T-cell (primary cell): ENCODE results near the gene PLAC8. TPM values are rescaled to one million over a fixed set of nuclear protein-coding genes. Genes with fewer than 3 reads are reported as not detected.
"Not testable (repeated sequence)": the region's sequence is repeated elsewhere in the genome, so short reads cannot be mapped to it uniquely, and the experiment has no call there.

Source experiments
- ATAC-seq, 4 experiments: fragments of 200-7000 bp in 3 of 4; fragments of 150-1000 bp in 1 of 4; cut with Tn5 transposase; replicated peaks in 1 of 4; 1 replicate in 3 of 4; 2 replicates in 1 of 4; pipeline ENCODE4 v1.10.0; 2021; ENCODE audit warnings: moderate library complexity in 3 of 4, mild to moderate bottlenecking in 2 of 4, moderate number of reproducible peaks in 1 of 4
- CTCF ChIA-PET, 2 donors: fragments of 300-600 bp; sonication (Branson Sonifier 250); formaldehyde crosslinking; loops; one replicate each; lab custom pipeline; 2022; ENCODE audit warnings: antibody characterized with exemption in 2 of 2; lab: Charles Lee
- POLR2A ChIA-PET, 2 donors: fragments of 300-600 bp; sonication (Branson Sonifier 250); formaldehyde crosslinking; loops; one replicate each; lab custom pipeline; 2022; ENCODE audit warnings: antibody characterized with exemption in 2 of 2; lab: Charles Lee
- DNase-seq, 35 experiments: peaks; one replicate each; pipeline versions ENCODE4 v3.0.0 to v3.0.0-alpha.2; 2013 to 2023
- H3K27ac ChIP-seq: one replicate; pipeline ENCODE4 v1.5.1; 2013; ENCODE audit warnings: low read length
- H3K27me3 ChIP-seq, 2 experiments: replicated peaks in 1 of 2; 1 replicate in 1 of 2; 2 replicates in 1 of 2; pipeline versions ENCODE4 v1.6.1 to v1.7.0; 2013; ENCODE audit warnings: low read length in 1 of 2, mixed read lengths in 1 of 2; ENCODE audit not compliant: control insufficient read depth in 2 of 2, insufficient read depth in 2 of 2; ENCODE audit errors: extremely low read depth in 1 of 2
- H3K36me3 ChIP-seq, 2 donors: 1 replicate in 1 of 2; 2 replicates in 1 of 2; pipeline versions ENCODE4 v1.6.1 to v1.7.0; 2013; ENCODE audit warnings: low read length in 1 of 2; ENCODE audit not compliant: control insufficient read depth in 2 of 2, insufficient read depth in 1 of 2; ENCODE audit errors: extremely low read depth in 1 of 2
- H3K4me1 ChIP-seq, 2 experiments: 1 replicate in 1 of 2; 2 replicates in 1 of 2; pipeline versions ENCODE4 v1.6.1 to v1.7.0; 2013; ENCODE audit warnings: low read length in 2 of 2, mixed read lengths in 1 of 2; ENCODE audit not compliant: insufficient read depth in 2 of 2, control insufficient read depth in 1 of 2; ENCODE audit errors: extremely low read depth in 1 of 2
- H3K4me3 ChIP-seq, 2 donors: 1 replicate in 1 of 2; 2 replicates in 1 of 2; pipeline versions ENCODE4 v1.5.1 to v1.7.0; 2013; ENCODE audit warnings: mild to moderate bottlenecking in 2 of 2, low read length in 1 of 2, moderate library complexity in 1 of 2; ENCODE audit not compliant: control insufficient read depth in 1 of 2; ENCODE audit errors: extremely low read depth in 1 of 2
- H3K9me3 ChIP-seq: 2 replicates; pipeline ENCODE4 v1.7.0; 2013
- H3K27ac Mint-ChIP-seq, 2 donors: one replicate each; pipeline ENCODE4 v1.8.0; 2020 to 2021; ENCODE audit warnings: mild to moderate bottlenecking in 2 of 2, mixed read lengths in 2 of 2
- H3K27me3 Mint-ChIP-seq, 2 donors: one replicate each; pipeline ENCODE4 v1.8.0; 2021 to 2022; ENCODE audit warnings: mixed read lengths in 2 of 2
- H3K36me3 Mint-ChIP-seq: one replicate; pipeline ENCODE4 v1.8.0; 2021; ENCODE audit warnings: mixed read lengths
- H3K4me1 Mint-ChIP-seq, 3 donors: one replicate each; pipeline ENCODE4 v1.8.0; 2020 to 2022; ENCODE audit warnings: mixed read lengths in 3 of 3, mild to moderate bottlenecking in 1 of 3
- H3K4me3 Mint-ChIP-seq, 3 donors: one replicate each; pipeline ENCODE4 v1.8.0; 2020 to 2022; ENCODE audit warnings: mild to moderate bottlenecking in 3 of 3, mixed read lengths in 3 of 3, moderate library complexity in 3 of 3
- H3K9me3 Mint-ChIP-seq, 3 donors: one replicate each; pipeline ENCODE4 v1.8.0; 2020 to 2022; ENCODE audit warnings: mixed read lengths in 3 of 3
- WGBS: methylation state at CpG from one replicate; pipeline ENCODE4 v1.1.5; 2013; ENCODE audit warnings: missing lambda C conversion rate; ENCODE audit not compliant: insufficient coverage; 5-methylcytosine and 5-hydroxymethylcytosine counted together
- total RNA-seq, 35 experiments: library from RNA in 6 of 35; stranded (reverse) in 6 of 35; fragments of 120-200 nt in 1 of 35; gene quantifications; one replicate each; pipeline versions ENCODE4 v1.2.1 to v1.2.4 and lab custom pipeline; 2013 to 2026

PLAC8 gene
- total RNA-seq, 5 donors from 2014 or later (not counting 1 experiment from before 2014, with no cell fraction given), result 124 to 318 (median 147) TPM

GRCh38 chr4:83074783-83075182 lies 39.7 kb downstream of the PLAC8 start:
- no CpG with 5 or more reads among the region's 7 CpGs for WGBS
- not testable (repeated sequence) for H3K27me3 ChIP-seq, H3K27ac ChIP-seq, H3K4me1 ChIP-seq, H3K9me3 ChIP-seq, H3K9me3 Mint-ChIP-seq, H3K4me3 ChIP-seq, DNase-seq, H3K27me3 Mint-ChIP-seq, H3K4me3 Mint-ChIP-seq, H3K27ac Mint-ChIP-seq, ATAC-seq
- ChIA-PET POLR2A (interaction anchor here (0.6 to 1.9 kb wide), 3 partner anchors 9 to 245 kb away, joined by 3 to 10 read pairs (median 4); no protein-coding TSS in a partner anchor), CTCF (interaction anchor here (0.6 to 4.9 kb wide), 35 partner anchors 9 to 786 kb away, joined by 3 to 71 read pairs (median 5); partner anchors contain the start of genes COQ2 (in 1 of the 2) and PLAC8 (in 1 of the 2))
- peaks cover 5 to 28% (median 18%) of the 10 kb centered on the region in 3 donors for H3K4me1 Mint-ChIP-seq
- H3K36me3 Mint-ChIP-seq, result peaks cover 40% of the 10 kb centered on the region
- H3K36me3 ChIP-seq, result peaks cover 0 to 18% of the 10 kb centered on the region in 2 donors

- peaks cover 0 to 22% of the 10 kb centered on the region in 2 donors for H3K36me3 ChIP-seq
- 89% methylated on average over 1 of the region's 10 CpGs for WGBS
- Mint-ChIP-seq H3K4me3 (peak overlapping the region; percentile 47 to 67 (median 55)), H3K27ac (peak overlapping the region; percentile 49 to 81), H3K9me3 (no peaks in the 10 kb centered on the region), H3K36me3 (peaks cover 43% of the 10 kb centered on the region), H3K4me1 (peaks cover 5 to 28% (median 18%) of the 10 kb centered on the region in 3 donors), H3K27me3 (no peaks in the 10 kb centered on the region)
- H3K9me3 ChIP-seq, result no peaks in the 10 kb centered on the region
- H3K27ac ChIP-seq, result no peak overlapping the region
- H3K27me3 ChIP-seq, result no peaks in the 10 kb centered on the region
- DNase-seq, result peak in 30 of 35 experiments; percentile 14 to 92 (median 54)
- no peak overlapping the region for H3K4me3 ChIP-seq
- CTCF ChIA-PET, result interaction anchor here (0.6 to 4.9 kb wide), 39 partner anchors 8 to 1394 kb away, joined by 3 to 71 read pairs (median 5); partner anchors contain the start of genes COPS4 (in 1 of the 2), COQ2 (in 1 of the 2) and PLAC8 (in 1 of the 2)
- peak; percentile 89 to 97 (median 92) for ATAC-seq
- POLR2A ChIA-PET, result interaction anchor here (0.6 to 1.9 kb wide), 14 partner anchors 10 to 1585 kb away, joined by 3 to 10 read pairs (median 5); no protein-coding TSS in a partner anchor
- peaks cover 0 to 7% of the 10 kb centered on the region in 2 experiments for H3K4me1 ChIP-seq
Measured at GRCh38 chr4:83074086-83074704, 40.3 kb downstream of the PLAC8 start.

DNA sequence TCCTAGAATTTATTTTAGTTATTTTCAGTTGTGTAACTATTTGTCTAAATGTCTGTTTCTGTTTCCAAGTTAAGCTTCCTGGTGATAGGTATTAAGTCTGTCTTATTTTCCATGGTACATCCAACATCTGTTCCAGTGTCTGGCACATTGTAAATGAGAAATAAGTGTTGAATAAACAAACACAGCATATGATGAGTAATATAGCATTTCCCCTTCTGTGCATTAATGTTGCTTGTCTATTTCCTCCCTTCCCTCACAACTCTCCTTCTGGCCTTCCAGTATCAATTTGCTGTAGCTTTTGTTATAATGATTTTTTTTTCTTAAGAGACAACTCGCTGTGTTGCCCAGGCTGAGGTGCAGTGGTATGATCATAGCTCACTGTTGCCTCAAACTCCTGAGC lies 43.4 kb downstream of the PLAC8 start:
- Mint-ChIP-seq H3K9me3 (no peaks in the 10 kb centered on the region), H3K27ac (peak overlapping the region; percentile 34 to 70), H3K4me1 (peaks cover 5 to 12% (median 12%) of the 10 kb centered on the region in 3 donors), H3K27me3 (no peaks in the 10 kb centered on the region), H3K4me3 (no peak overlapping the region), H3K36me3 (peaks cover 49% of the 10 kb centered on the region)
- POLR2A ChIA-PET, result interaction anchor here in 1 of 2 donors (1.2 kb wide), 1 partner anchor 39 kb away, joined by 6 read pairs; no protein-coding TSS in a partner anchor
- H3K4me3 ChIP-seq, result no peak overlapping the region
- CTCF ChIA-PET, result interaction anchor here (0.5 to 1.7 kb wide), 16 partner anchors 10 to 212 kb away, joined by 3 to 9 read pairs (median 4); no protein-coding TSS in a partner anchor
- H3K9me3 ChIP-seq, result no peaks in the 10 kb centered on the region
- H3K27ac ChIP-seq, result no peak overlapping the region
- H3K27me3 ChIP-seq, result no peaks in the 10 kb centered on the region
- no CpG with 5 or more reads among the region's 1 CpG for WGBS
- ATAC-seq (no peak), DNase-seq (no peak)
- H3K36me3 ChIP-seq, result peaks cover 4 to 43% of the 10 kb centered on the region in 2 donors
- peaks cover 0 to 7% of the 10 kb centered on the region in 2 experiments for H3K4me1 ChIP-seq

- H3K4me1 ChIP-seq, result no peaks in the 10 kb centered on the region
- 98% methylated on average over 5 of the region's 10 CpGs for WGBS
- H3K36me3 Mint-ChIP-seq, result peaks cover 45% of the 10 kb centered on the region
- DNase-seq, result no peak
- H3K9me3 Mint-ChIP-seq, result no peaks in the 10 kb centered on the region
- H3K4me3 Mint-ChIP-seq, result no peak overlapping the region
- no peak overlapping the region for H3K4me3 ChIP-seq
- H3K9me3 ChIP-seq, result no peaks in the 10 kb centered on the region
- no peak overlapping the region for H3K27ac Mint-ChIP-seq
- CTCF ChIA-PET, result interaction anchor here (0.7 kb wide), 2 partner anchors 9 to 213 kb away, joined by 3 to 7 read pairs; no protein-coding TSS in a partner anchor
- no peaks in the 10 kb centered on the region for H3K27me3 Mint-ChIP-seq
- no peak overlapping the region for H3K27ac ChIP-seq
- ATAC-seq, result no peak
- POLR2A ChIA-PET, result interaction anchor here in 1 of 2 donors (0.7 kb wide), 1 partner anchor 683 kb away, joined by 5 read pairs; no protein-coding TSS in a partner anchor
- H3K36me3 ChIP-seq, result peaks cover 4 to 66% of the 10 kb centered on the region in 2 donors
- H3K4me1 Mint-ChIP-seq, result no peaks in the 10 kb centered on the region
- H3K27me3 ChIP-seq, result no peaks in the 10 kb centered on the region
Measured at GRCh38 chr4:83067058-83067639, 47.4 kb downstream of the PLAC8 start.

GRCh38 chr4:83065266-83065665 lies 49.3 kb downstream of the PLAC8 start:
- Histone ChIP-seq H3K27me3 (no peaks in the 10 kb centered on the region), H3K36me3 (peaks cover 4 to 65% of the 10 kb centered on the region in 2 donors), H3K9me3 (no peaks in the 10 kb centered on the region), H3K4me1 (no peaks in the 10 kb centered on the region), H3K27ac (no peak overlapping the region), H3K4me3 (no peak overlapping the region)
- Mint-ChIP-seq H3K9me3 (no peaks in the 10 kb centered on the region), H3K36me3 (peaks cover 40% of the 10 kb centered on the region), H3K4me1 (no peaks in the 10 kb centered on the region), H3K27ac (no peak overlapping the region), H3K4me3 (no peak overlapping the region), H3K27me3 (no peaks in the 10 kb centered on the region)
- POLR2A ChIA-PET, result no interaction called here
- CTCF ChIA-PET, result interaction anchor here in 1 of 2 donors (0.8 kb wide), 1 partner anchor 43 kb away, joined by 3 read pairs; no protein-coding TSS in a partner anchor
- DNase-seq, result no peak
- WGBS, result no CpG with 5 or more reads among the region's 1 CpG
- no peak for ATAC-seq

GRCh38 chr4:83062739-83063138 lies 51.8 kb downstream of the PLAC8 start:
- no peaks in the 10 kb centered on the region for H3K27me3 ChIP-seq
- Mint-ChIP-seq H3K9me3 (no peaks in the 10 kb centered on the region), H3K27ac (no peak overlapping the region), H3K4me1 (no peaks in the 10 kb centered on the region), H3K4me3 (no peak overlapping the region), H3K36me3 (peaks cover 37% of the 10 kb centered on the region), H3K27me3 (no peaks in the 10 kb centered on the region)
- ChIA-PET CTCF (interaction anchor here (0.7 to 1.7 kb wide), 8 partner anchors 11 to 221 kb away, joined by 3 to 9 read pairs (median 3); partner anchors contain the start of gene COQ2 (in 1 of the 2)), POLR2A (interaction anchor here in 1 of 2 donors (0.6 kb wide), 1 partner anchor 40 kb away, joined by 3 read pairs; no protein-coding TSS in a partner anchor)
- H3K4me1 ChIP-seq, result no peaks in the 10 kb centered on the region
- DNase-seq (no peak), ATAC-seq (no peak)
- peaks cover 8 to 50% of the 10 kb centered on the region in 2 donors for H3K36me3 ChIP-seq
- H3K4me3 ChIP-seq, result no peak overlapping the region
- 100% methylated on average over 2 of the region's 4 CpGs for WGBS
- no peaks in the 10 kb centered on the region for H3K9me3 ChIP-seq
- H3K27ac ChIP-seq, result no peak overlapping the region
